HG03378 (cell line): ENCODE data around the gene PEX16.

Experiments used
- ATAC-seq: cut with Tn5 transposase; IDR thresholded peaks from one replicate; pipeline ENCODE4 v1.9.1; 2021; ENCODE audit warnings: mild to moderate bottlenecking, moderate library complexity; ENCODE audit not compliant: unreplicated experiment

Gene PEX16

GRCh38 chr11:45879803-45880686 lies 37.6 kb downstream of the PEX16 start:
- ATAC-seq, result no peak

- no peak for ATAC-seq
These were observed 39.8 kb downstream of the PEX16 start for GRCh38 chr11:45877845-45878244.

GRCh38 chr11:45877221-45877620 lies 40.5 kb downstream of the PEX16 start:
- ATAC-seq, result no peak

GRCh38 chr11:45876401-45876800 lies 41.3 kb downstream of the PEX16 start:
- ATAC-seq, result no peak

DNA sequence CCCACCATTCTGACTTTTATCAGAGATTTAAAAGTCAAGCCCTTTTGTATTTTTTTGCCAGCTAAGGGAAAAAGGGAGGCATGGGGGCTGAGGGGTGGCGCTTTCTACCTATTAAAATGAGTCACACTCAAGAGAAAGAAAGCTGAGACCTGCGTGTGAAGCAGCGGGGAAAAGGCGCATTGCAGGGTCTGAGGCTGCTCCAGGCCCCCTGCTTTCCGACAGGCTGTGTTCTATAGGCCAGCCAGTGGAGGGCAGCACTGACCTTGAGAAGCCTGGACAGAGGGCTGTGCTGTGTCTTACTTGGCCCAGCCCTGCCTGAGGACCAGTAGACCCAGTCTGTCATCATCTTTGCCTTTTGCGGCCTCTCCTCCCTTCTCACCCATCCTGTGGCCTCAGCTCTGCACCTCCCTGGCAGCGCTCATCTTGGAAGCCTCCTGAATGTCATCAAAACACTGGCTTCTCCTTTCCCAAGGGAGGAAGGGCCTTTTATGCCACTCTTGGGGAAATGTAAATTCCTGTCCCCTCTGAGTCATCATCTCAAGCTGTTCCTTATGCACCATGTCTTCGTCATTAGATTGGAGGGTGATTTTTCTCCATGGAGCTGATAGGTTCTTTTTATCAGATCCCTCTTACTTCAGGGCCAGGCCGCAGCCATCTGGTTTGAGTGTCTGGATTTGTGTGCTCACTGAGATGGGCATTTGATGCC lies 44.9 kb downstream of the PEX16 start:
- no peak for ATAC-seq

- no peak for ATAC-seq
These were observed 46.0 kb downstream of the PEX16 start for GRCh38 chr11:45871638-45872037.

DNA sequence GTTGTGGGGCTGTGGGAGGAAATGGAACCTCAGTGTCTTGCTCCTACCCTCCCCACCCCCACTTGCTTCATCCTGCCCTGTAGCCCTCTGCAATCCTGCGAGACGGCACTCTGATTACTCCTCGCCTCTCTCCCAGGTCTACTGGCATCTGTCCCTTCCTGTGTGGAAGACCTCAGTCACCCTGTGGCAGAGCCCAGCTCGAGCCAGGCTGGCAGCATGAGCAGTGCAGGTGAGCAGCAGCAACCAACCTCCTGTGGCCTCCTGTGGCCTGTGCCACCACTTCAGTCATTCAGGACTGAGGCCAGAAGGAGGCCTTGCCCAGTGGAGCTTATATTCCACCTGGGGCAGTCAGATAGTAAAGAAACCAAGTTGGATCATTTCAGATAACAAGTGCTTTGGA lies 47.0 kb downstream of the PEX16 start:
- ATAC-seq, result no peak

- ATAC-seq, result no peak
These were observed 48.1 kb downstream of the PEX16 start for GRCh38 chr11:45869551-45869950.

DNA sequence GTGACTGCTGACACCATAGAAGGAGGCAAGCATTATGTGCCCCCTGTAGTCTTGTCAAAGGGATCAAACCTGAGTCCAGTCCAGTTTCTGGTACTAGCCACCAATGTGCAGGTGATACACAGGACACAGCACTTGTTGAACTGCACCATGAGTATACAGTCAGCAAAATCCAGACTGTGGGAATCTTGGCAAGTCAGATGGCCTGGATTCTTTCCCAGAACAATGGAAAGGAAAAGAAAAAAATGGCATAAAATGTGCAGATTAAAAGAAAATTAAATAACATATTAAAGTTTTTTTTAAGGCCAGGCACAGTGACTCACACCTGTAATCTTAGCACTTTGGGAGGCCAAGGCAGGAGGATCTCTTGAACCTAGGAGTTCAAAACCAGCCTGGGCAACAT lies 53.6 kb downstream of the PEX16 start:
- ATAC-seq, result no peak

GRCh38 chr11:45860764-45861510 lies 56.7 kb downstream of the PEX16 start:
- ATAC-seq, result no peak

- ATAC-seq, result no peak
These were observed 57.3 kb downstream of the PEX16 start for GRCh38 chr11:45860348-45860747.
